GM19397 (cell line): ENCODE results near the gene SV2C.

Source experiments
- ATAC-seq: cut with Tn5 transposase; IDR thresholded peaks from one replicate; pipeline ENCODE4 v1.9.1; 2021; ENCODE audit warnings: mild to moderate bottlenecking, moderate library complexity; ENCODE audit not compliant: unreplicated experiment

The SV2C gene

GRCh38 chr5:76401801-76402250 is 318.6 kb downstream of the SV2C start:
- peak; percentile 29 for ATAC-seq

GRCh38 chr5:76402251-76402885 is 319.2 kb downstream of the SV2C start:
- ATAC-seq: peak; percentile 20

GRCh38 chr5:76402886-76403765 is 319.9 kb downstream of the SV2C start, which contains the start of gene IQGAP2:
Gene IQGAP2 (plus strand): TSS chr5:76403285. CDS start chr5:76403546, 261 bp downstream.
- ATAC-seq: peak; percentile 61
